HepG2 (cell line): ENCODE results near the gene PARD3. TPM values are rescaled to one million over a fixed set of nuclear protein-coding genes. Genes with fewer than 3 reads are reported as not detected.

Source experiments
- ATAC-seq: fragments of 200-7000 bp; cut with Tn5 transposase; 3 replicates; pipeline ENCODE4 v1.9.1; 2020; ENCODE audit warnings: mild to moderate bottlenecking, moderate library complexity
- BruUV-seq: library from RNA; stranded (reverse); fragments of 400-500 nt; replicated peaks from 2 replicates; lab custom pipeline; 2021; lab: Mats Ljungman, UMichigan
- CTCF ChIA-PET: fragments of 300-600 bp; formaldehyde crosslinking; extraction: SDS; loops from one replicate; lab custom pipeline; 2021; ENCODE audit warnings: low total read pairs, inconsistent platforms, low intra/inter-chr PET ratio; lab: Yijun Ruan, JAX
- POLR2A ChIA-PET: fragments of 350-600 bp; sonication (Branson Sonifier 250); formaldehyde crosslinking; loops from one replicate; lab custom pipeline; 2020; ENCODE audit warnings: antibody characterized with exemption, inconsistent platforms; lab: Yijun Ruan, JAX
- DNase-seq: peaks from one replicate; pipeline ENCODE4 v3.0.0-alpha.2; 2015; ENCODE audit warnings: low spot score
- FAIRE-seq: peaks from 3 replicates; lab custom pipeline; 2011; peaks lifted over from hg19 to GRCh38; lab: Jason Lieb, UNC
- H2AFZ ChIP-seq: one replicate; pipeline ENCODE4 v1.6.1; 2011; ENCODE audit warnings: low read length, inconsistent platforms
- H3K27ac ChIP-seq: fragments of 300-600 bp; 3 replicates; pipeline ENCODE4 v1.8.0; 2011; ENCODE audit warnings: mixed run types, mild to moderate bottlenecking, mixed read lengths, low read length, inconsistent platforms; ENCODE audit not compliant: insufficient read depth; ENCODE audit errors: extremely low read length
- H3K27me3 ChIP-seq, 2 experiments: fragments of 200-600 bp in 1 of 2; 2 replicates in 1 of 2; 3 replicates in 1 of 2; pipeline versions ENCODE4 v1.6.0 to v1.8.0; 2011; ENCODE audit warnings: low read length in 2 of 2, mild to moderate bottlenecking in 2 of 2, moderate library complexity in 2 of 2, inconsistent platforms in 1 of 2; ENCODE audit not compliant: insufficient read depth in 2 of 2, control insufficient read depth in 1 of 2
- H3K36me3 ChIP-seq, 2 experiments: fragments of 200-600 bp in 1 of 2; replicated peaks in 1 of 2; 2 replicates in 1 of 2; 3 replicates in 1 of 2; pipeline versions ENCODE4 v1.5.1 to v1.8.0; 2011; ENCODE audit warnings: low read length in 2 of 2, inconsistent platforms in 1 of 2; ENCODE audit not compliant: insufficient read depth in 2 of 2, control insufficient read depth in 1 of 2
- H3K4me1 ChIP-seq: 2 replicates; pipeline ENCODE4 v1.5.1; 2012; ENCODE audit warnings: low read length, inconsistent platforms; ENCODE audit not compliant: insufficient read depth
- H3K4me2 ChIP-seq: 2 replicates; pipeline ENCODE4 v1.6.0; 2011; ENCODE audit warnings: low read depth, low read length, inconsistent platforms
- H3K4me3 ChIP-seq, 3 experiments: fragments of 200-600 bp in 1 of 3; sonication (generic), shearing (Covaris generic) in 1 of 3; replicated peaks in 1 of 3; 2 replicates each; pipeline ENCODE4 v1.5.1; 2011 to 2016; ENCODE audit warnings: low read length in 3 of 3, inconsistent platforms in 2 of 3, low read depth in 2 of 3, mild to moderate bottlenecking in 2 of 3, control low read depth in 1 of 3, mixed read lengths in 1 of 3; ENCODE audit not compliant: insufficient read depth in 1 of 3
- H3K79me2 ChIP-seq: one replicate; pipeline ENCODE4 v1.6.1; 2011; ENCODE audit warnings: low read length, inconsistent platforms; ENCODE audit not compliant: insufficient read depth
- H3K9ac ChIP-seq: 2 replicates; pipeline ENCODE4 v1.6.0; 2011; ENCODE audit warnings: mild to moderate bottlenecking, low read depth, low read length, inconsistent platforms; ENCODE audit not compliant: insufficient read depth
- H3K9me3 ChIP-seq: 2 replicates; pipeline ENCODE4 v1.5.1; 2012; ENCODE audit warnings: mild to moderate bottlenecking, low read length
- H4K20me1 ChIP-seq: 2 replicates; pipeline ENCODE4 v1.6.0; 2011; ENCODE audit warnings: inconsistent platforms, mild to moderate bottlenecking, low read length, moderate library complexity; ENCODE audit not compliant: insufficient read depth
- BHLHE40 ChIP-seq: IDR thresholded peaks from 2 replicates; pipeline ENCODE4 v1.6.1; 2011; ENCODE audit warnings: low read length, improper control_type of control experiment
- BRCA1 ChIP-seq: sonication (generic); formaldehyde crosslinking; IDR thresholded peaks from 2 replicates; pipeline ENCODE4 v1.4.0; 2020; ENCODE audit warnings: missing genetic modification reagents
- BRF2 ChIP-seq: sonication (generic); formaldehyde crosslinking; IDR thresholded peaks from 2 replicates; pipeline ENCODE4 v1.8.1; 2022; ENCODE audit warnings: mild to moderate bottlenecking, missing genetic modification reagents
- CBX1 ChIP-seq: IDR thresholded peaks from one replicate; pipeline ENCODE4 v1.6.1; 2016; ENCODE audit warnings: antibody characterized with exemption, low read depth
- CHCHD3 ChIP-seq: sonication (generic); formaldehyde crosslinking; IDR thresholded peaks from 2 replicates; pipeline ENCODE4 v1.8.0; 2022; ENCODE audit warnings: mild to moderate bottlenecking, missing genetic modification reagents, moderate library complexity
- HNF1A ChIP-seq, 2 experiments: sonication (generic) in 1 of 2; formaldehyde crosslinking in 1 of 2; IDR thresholded peaks; 2 replicates each; pipeline versions ENCODE4 v1.4.0 to v1.6.1; 2016 to 2020; ENCODE audit warnings: borderline replicate concordance in 1 of 2, low read depth in 1 of 2, mild to moderate bottlenecking in 1 of 2, missing genetic modification reagents in 1 of 2
- KDM4B ChIP-seq: sonication (generic); formaldehyde crosslinking; IDR thresholded peaks from 2 replicates; pipeline ENCODE4 v1.4.0; 2020; ENCODE audit warnings: missing genetic modification reagents
- NCOA1 ChIP-seq: sonication (generic); formaldehyde crosslinking; IDR thresholded peaks from 2 replicates; pipeline ENCODE4 v1.9.0; 2021; ENCODE audit warnings: missing genetic modification reagents
- ONECUT2 ChIP-seq: sonication (generic); formaldehyde crosslinking; IDR thresholded peaks from 2 replicates; pipeline ENCODE4 v1.4.0; 2020; ENCODE audit warnings: missing genetic modification reagents
- TGIF2 ChIP-seq: IDR thresholded peaks from 2 replicates; pipeline ENCODE4 v1.6.1; 2016; ENCODE audit warnings: control low read depth, missing compliant biosample characterization
- ZEB1 ChIP-seq: IDR thresholded peaks from 2 replicates; pipeline ENCODE4 v1.6.1; 2012; ENCODE audit warnings: mild to moderate bottlenecking, low read depth, inconsistent platforms; ENCODE audit not compliant: insufficient replicate concordance
- ZNF276 ChIP-seq: sonication (generic); formaldehyde crosslinking; IDR thresholded peaks from 2 replicates; pipeline ENCODE4 v1.4.0; 2020; ENCODE audit warnings: mild to moderate bottlenecking, low read depth, missing genetic modification reagents
- ZNF292 ChIP-seq: sonication (generic); formaldehyde crosslinking; IDR thresholded peaks from 2 replicates; pipeline ENCODE4 v1.8.1; 2022; ENCODE audit warnings: mild to moderate bottlenecking, low read depth, missing genetic modification reagents, borderline replicate concordance
- ZNF501 ChIP-seq: sonication (generic); formaldehyde crosslinking; IDR thresholded peaks from 2 replicates; pipeline ENCODE4 v1.5.1; 2020; ENCODE audit warnings: mild to moderate bottlenecking, moderate library complexity, missing genetic modification reagents
- ZNF710 ChIP-seq: sonication (generic); formaldehyde crosslinking; IDR thresholded peaks from 2 replicates; pipeline ENCODE4 v1.5.0; 2020; ENCODE audit warnings: mild to moderate bottlenecking, missing genetic modification reagents, borderline replicate concordance
- WGBS: methylation state at CpG from one replicate; pipeline ENCODE4 v1.1.6; 2017; ENCODE audit warnings: low lambda C conversion rate; 5-methylcytosine and 5-hydroxymethylcytosine counted together
- in situ Hi-C: cut with HindIII; loops from 2 replicates; pipeline ENCODE4 v1.10.0; 2017; ENCODE audit warnings: low pct_unique_long_range_greater_than_20kb; ENCODE audit not compliant: extremely low pct_ligation_motif_present
- intact Hi-C: fragments of 100-400 bp; cut with micrococcal nuclease; formaldehyde crosslinking; loops from one replicate; pipeline ENCODE4 v1.10.0; 2022; ENCODE audit not compliant: unreplicated experiment
- polyA plus RNA-seq, 8 experiments: library from polyadenylated mRNA; depleted of rRNA in 3 of 8; stranded (reverse) in 7 of 8; unstranded in 1 of 8; fragments of >200 nt; fragmentation: Illumina TruSeq in 4 of 8; extraction: Trizol in 4 of 8; gene quantifications; 2 replicates each; pipeline versions ENCODE4 v1.2.1 to v1.2.3, GENCODE V29; 2011 to 2016; ENCODE audit warnings: low read depth in 4 of 8, missing spikeins in 1 of 8, mixed read lengths in 1 of 8; ENCODE audit not compliant: insufficient read depth in 1 of 8
- total RNA-seq, 5 experiments: library from RNA; depleted of rRNA; stranded (reverse); fragments of >200 nt; fragmentation: Illumina TruSeq; extraction: Trizol; gene quantifications; 2 replicates each; pipeline ENCODE4 v1.2.3, GENCODE V29; 2016; ENCODE audit warnings: low read depth in 1 of 5

The PARD3 gene
- total and polyA plus RNA-seq, 2 of the 13 experiments (the other 11 are each of a cell fraction or from before 2014, with no cell fraction given) = 40.9 to 60.0 TPM

DNA sequence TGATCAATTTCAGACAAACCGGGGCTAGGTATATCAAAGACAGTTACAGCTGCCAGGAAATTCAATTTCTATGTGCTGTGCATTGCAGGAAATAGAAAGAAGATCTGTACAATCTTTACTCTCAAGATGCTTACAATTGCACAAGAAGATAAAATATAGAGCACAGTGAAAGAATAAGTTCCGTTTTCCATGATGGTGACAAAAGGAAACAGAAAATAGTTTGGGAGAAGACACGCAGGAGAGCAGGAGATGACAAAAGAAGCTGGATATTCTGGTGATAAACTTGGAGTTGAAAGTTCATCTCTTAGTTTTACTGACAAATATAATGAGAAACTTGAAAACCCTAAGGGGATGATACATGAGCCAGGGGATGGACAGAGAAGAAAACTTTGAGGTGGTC is 646.0 kb downstream of the PARD3 start:
- Histone ChIP-seq H3K4me1 (peaks cover 32% of the 10 kb centered on the region), H3K9me3 (no peaks in the 10 kb centered on the region), H2AFZ (no peak overlapping the region), H3K27me3 (no peaks in the 10 kb centered on the region), H3K36me3 (no peaks in the 10 kb centered on the region), H4K20me1 (no peaks in the 10 kb centered on the region)
- POLR2A ChIA-PET = no interaction called here
- intact Hi-C loops = no loop called here
- no peak for ATAC-seq
- in situ Hi-C loops = no loop called here
- DNase-seq = no peak
- CTCF ChIA-PET = no interaction called here
- 90% methylated on average over 3 of the region's 3 CpGs for WGBS
- BruUV-seq = no TSS peak
- no peak for FAIRE-seq
- TF ChIP-seq ZNF276 = no peak
- TF ChIP-seq BHLHE40 = no peak
- no peak for TF ChIP-seq BRCA1
- no peak for TF ChIP-seq ONECUT2 (CRISPR knock-in tag)
- TF ChIP-seq ZEB1 = no peak
- TF ChIP-seq CHCHD3 (CRISPR knock-in tag) = no peak
- TF ChIP-seq NCOA1 (CRISPR knock-in tag) = no peak
- no peak for TF ChIP-seq TGIF2 (CRISPR knock-in tag)
- no peak for TF ChIP-seq ZNF501 (CRISPR knock-in tag)
- TF ChIP-seq KDM4B (CRISPR knock-in tag) = no peak
- TF ChIP-seq BRF2 = no peak
- no peak for TF ChIP-seq CBX1
- TF ChIP-seq ZNF710 (CRISPR knock-in tag) = no peak
- no peak for TF ChIP-seq HNF1A (IDR thresholded peaks at IDR 0.05; ENCODE audit: low read depth)
- no peak for TF ChIP-seq HNF1A (CRISPR knock-in tag; IDR thresholded peaks at IDR 0.05; ENCODE audit: borderline replicate concordance)
- no peak for TF ChIP-seq ZNF292 (CRISPR knock-in tag)
- TF ChIP-seq, all 625 proteins: peak for 0
- no peak overlapping the region for H3K4me2 ChIP-seq
- H3K4me3 ChIP-seq = no peak overlapping the region
- no peaks in the 10 kb centered on the region for H3K79me2 ChIP-seq
- H3K27ac ChIP-seq = no peak overlapping the region
- no peak overlapping the region for H3K9ac ChIP-seq
